Neural cell (in vitro differentiated cells): Measurements from ENCODE around the gene MPHOSPH9. TPM values are rescaled to one million over a fixed set of nuclear protein-coding genes. Genes with fewer than 3 reads are reported as not detected.

Experiments
- H2AFZ ChIP-seq: fragments of 200-600, 300-800 bp; sonication (generic), shearing (Covaris generic); 2 replicates; pipeline ENCODE4 v1.6.0; 2014; ENCODE audit warnings: low read depth, mild to moderate bottlenecking, antibody characterized with exemption, low read length, moderate library complexity
- H3F3A ChIP-seq: fragments of 200-600 bp; shearing (Covaris generic); 2 replicates; pipeline ENCODE4 v1.6.1; 2016; ENCODE audit warnings: mild to moderate bottlenecking, moderate library complexity, mixed read lengths, antibody characterized with exemption, low read length; ENCODE audit not compliant: insufficient read depth, poor library complexity, severe bottlenecking
- H3K27ac ChIP-seq: fragments of 200-600, 300-800 bp; sonication (generic), shearing (Covaris generic); 2 replicates; pipeline ENCODE4 v1.5.1; 2014; ENCODE audit warnings: mild to moderate bottlenecking, low read length, moderate library complexity
- H3K27me3 ChIP-seq: fragments of 300-800, 200-600 bp; sonication (generic), shearing (Covaris generic); 2 replicates; pipeline ENCODE4 v1.6.0; 2014; ENCODE audit warnings: mild to moderate bottlenecking, low read depth, low read length, moderate library complexity; ENCODE audit not compliant: insufficient read depth
- H3K36me3 ChIP-seq: fragments of 300-800, 200-600 bp; sonication (generic), shearing (Covaris generic); 2 replicates; pipeline ENCODE4 v1.5.1; 2014; ENCODE audit warnings: mild to moderate bottlenecking, antibody characterized with exemption, low read length, moderate library complexity; ENCODE audit not compliant: insufficient read depth
- H3K4me2 ChIP-seq: fragments of 300-800, 200-600 bp; sonication (generic), shearing (Covaris generic); 2 replicates; pipeline ENCODE4 v1.6.0; 2014; ENCODE audit warnings: mild to moderate bottlenecking, low read length
- H3K4me3 ChIP-seq: fragments of 300-800, 200-600 bp; sonication (generic), shearing (Covaris generic); 2 replicates; pipeline ENCODE4 v1.5.1; 2014; ENCODE audit warnings: mild to moderate bottlenecking, low read length, moderate library complexity
- H3K79me2 ChIP-seq: fragments of 200-600 bp; shearing (Covaris generic); replicated peaks from 2 replicates; pipeline ENCODE4 v1.6.0; 2014; ENCODE audit warnings: mild to moderate bottlenecking, low read length, moderate library complexity; ENCODE audit not compliant: insufficient read depth
- H3K9ac ChIP-seq: fragments of 300-800, 200-600 bp; sonication (generic), shearing (Covaris generic); 2 replicates; pipeline ENCODE4 v1.6.1; 2016; ENCODE audit warnings: mild to moderate bottlenecking, low read length, mixed read lengths
- H3K9me2 ChIP-seq: fragments of 200-600 bp; shearing (Covaris generic); 2 replicates; pipeline ENCODE4 v1.6.1; 2016; ENCODE audit warnings: mild to moderate bottlenecking, low read length, mixed read lengths; ENCODE audit not compliant: insufficient read depth
- H3K9me3 ChIP-seq: fragments of 200-600, 300-800 bp; sonication (generic), shearing (Covaris generic); 2 replicates; pipeline ENCODE4 v1.6.1; 2016; ENCODE audit warnings: mild to moderate bottlenecking, mixed run types, low read length, moderate library complexity, mixed read lengths
- H4K20me1 ChIP-seq: fragments of 200-600 bp; shearing (Covaris generic); 2 replicates; pipeline ENCODE4 v1.6.1; 2016; ENCODE audit warnings: mild to moderate bottlenecking, mixed run types; ENCODE audit not compliant: insufficient read depth
- CTCF ChIP-seq: fragments of 450-650 bp; IDR thresholded peaks from 2 replicates; pipeline ENCODE4 v1.5.1; 2014; ENCODE audit warnings: antibody characterized with exemption, mild to moderate bottlenecking, moderate library complexity; ENCODE audit not compliant: poor library complexity, severe bottlenecking
- EP300 ChIP-seq: fragments of 450-650 bp; conservative IDR thresholded peaks from 2 replicates; pipeline ENCODE4 v1.6.1; 2014; ENCODE audit warnings: antibody characterized with exemption, mild to moderate bottlenecking, moderate library complexity; ENCODE audit not compliant: poor library complexity, severe bottlenecking
- EZH2 ChIP-seq: fragments of 200-600, 300-800 bp; shearing (Covaris generic), sonication (generic); IDR thresholded peaks from 2 replicates; pipeline ENCODE4 v1.6.1; 2014; ENCODE audit warnings: antibody characterized with exemption, low read length, borderline replicate concordance, mild to moderate bottlenecking; ENCODE audit not compliant: insufficient read depth, poor library complexity, severe bottlenecking
- MXI1 ChIP-seq: fragments of 450-650 bp; conservative IDR thresholded peaks from 2 replicates; pipeline ENCODE4 v1.6.1; 2014; ENCODE audit warnings: antibody characterized with exemption, mild to moderate bottlenecking; ENCODE audit not compliant: poor library complexity, severe bottlenecking
- POLR2AphosphoS5 ChIP-seq: IDR thresholded peaks from 2 replicates; pipeline ENCODE4 v1.6.1; 2012
- RAD21 ChIP-seq: fragments of 450-650 bp; conservative IDR thresholded peaks from 2 replicates; pipeline ENCODE4 v1.6.1; 2014; ENCODE audit warnings: antibody characterized with exemption, mild to moderate bottlenecking, moderate library complexity
- REST ChIP-seq: IDR thresholded peaks from 2 replicates; pipeline ENCODE4 v1.6.1; 2012; ENCODE audit warnings: borderline replicate concordance
- SMC3 ChIP-seq: fragments of 450-650 bp; conservative IDR thresholded peaks from 2 replicates; pipeline ENCODE4 v1.6.1; 2014; ENCODE audit warnings: antibody characterized with exemption, mild to moderate bottlenecking, moderate library complexity; ENCODE audit not compliant: poor library complexity
- TAF1 ChIP-seq: IDR thresholded peaks from 2 replicates; pipeline ENCODE4 v1.6.1; 2012; ENCODE audit warnings: low read depth
- polyA plus RNA-seq: library from polyadenylated mRNA; depleted of rRNA; stranded (reverse); fragments of >200 nt; gene quantifications from 2 replicates; pipeline ENCODE4 v1.2.3, GENCODE V29; 2014

The MPHOSPH9 gene
- polyA plus RNA-seq, 1 donor from 2014 or later: 59.1 TPM

GRCh38 chr12:123160801-123161487, 72.0 kb downstream of the MPHOSPH9 start:
- Histone ChIP-seq H3K79me2 (no peaks in the 10 kb centered on the region), H3K4me3 (no peak overlapping the region), H3K27ac (no peak overlapping the region), H3K9me2 (no peaks in the 10 kb centered on the region), H3K27me3 (no peaks in the 10 kb centered on the region), H3K9me3 (no peaks in the 10 kb centered on the region), H3K9ac (no peak overlapping the region), H3K4me2 (no peak overlapping the region), H3K36me3 (no peaks in the 10 kb centered on the region), H4K20me1 (no peaks in the 10 kb centered on the region), H2AFZ (no peak overlapping the region), H3F3A (no peaks in the 10 kb centered on the region)
- TF ChIP-seq CTCF (no peak), EP300 (no peak)

GRCh38 chr12:123153906-123154305, 79.0 kb downstream of the MPHOSPH9 start:
- Histone ChIP-seq H3K36me3 (no peaks in the 10 kb centered on the region), H3K9me2 (no peaks in the 10 kb centered on the region), H3K27me3 (peaks cover 6% of the 10 kb centered on the region), H3K79me2 (no peaks in the 10 kb centered on the region), H4K20me1 (no peaks in the 10 kb centered on the region), H3K27ac (no peak overlapping the region), H3K4me2 (no peak overlapping the region), H3K9me3 (no peaks in the 10 kb centered on the region), H2AFZ (no peak overlapping the region), H3F3A (no peaks in the 10 kb centered on the region), H3K4me3 (no peak overlapping the region), H3K9ac (no peak overlapping the region)
- TF ChIP-seq SMC3 (no peak), REST (no peak), TAF1 (no peak)

GRCh38 chr12:123152833-123153232, 80.1 kb downstream of the MPHOSPH9 start:
- H3K27ac ChIP-seq: no peak overlapping the region
- no peaks in the 10 kb centered on the region for H3K9me3 ChIP-seq
- TF ChIP-seq SMC3 (no peak), REST (no peak), CTCF (no peak), TAF1 (no peak), MXI1 (no peak), POLR2AphosphoS5 (no peak), EZH2 (no peak), RAD21 (no peak), EP300 (no peak)
- H3K36me3 ChIP-seq: no peaks in the 10 kb centered on the region
- no peaks in the 10 kb centered on the region for H3K9me2 ChIP-seq
- no peaks in the 10 kb centered on the region for H3K79me2 ChIP-seq
- H3K27me3 ChIP-seq: peaks cover 6% of the 10 kb centered on the region
- no peak overlapping the region for H2AFZ ChIP-seq
- H3F3A ChIP-seq: no peaks in the 10 kb centered on the region
- H4K20me1 ChIP-seq: no peaks in the 10 kb centered on the region
- no peak overlapping the region for H3K9ac ChIP-seq
- H3K4me2 ChIP-seq: no peak overlapping the region
- no peak overlapping the region for H3K4me3 ChIP-seq
